Caki2 (cell line): ENCODE results near the gene ATG9B. TPM values are rescaled to one million over a fixed set of nuclear protein-coding genes. Genes with fewer than 3 reads are reported as not detected.

Experiments used
- DNase-seq: peaks from one replicate; pipeline ENCODE4 v3.0.0-alpha.2; 2015; ENCODE audit warnings: low read depth
- in situ Hi-C: cut with HindIII; loops from 2 replicates; pipeline ENCODE4 v1.10.0; 2016; ENCODE audit warnings: low sequenced_read_pairs, low pct_unique_long_range_greater_than_20kb, mixed read lengths
- total RNA-seq: library from RNA; depleted of rRNA; stranded (reverse); fragments of >200 nt; shearing (Covaris generic); gene quantifications from 2 replicates; pipeline ENCODE4 v1.2.3, GENCODE V29; 2014; ENCODE audit warnings: low replicate concordance; rRNA removed

ATG9B gene
- total RNA-seq = 0.68 TPM in 1 of 2 replicates, not detected in the other

- in situ Hi-C loops = no loop called here
- DNase-seq = peak; percentile 62
These were observed at the start of gene ATG9B for GRCh38 chr7:151024435-151025056. ATG9B (minus strand) TSS chr7:151024494; CDS start chr7:151024423, 71 bp downstream.

GRCh38 chr7:151073990-151074389, 49.7 kb upstream of the ATG9B start:
- no peak for DNase-seq
- in situ Hi-C loops = no loop called here

- in situ Hi-C loops = no loop called here
- DNase-seq = no peak
These were observed 47.0 kb upstream of the ATG9B start for GRCh38 chr7:151071032-151071866.

- in situ Hi-C loops = no loop called here
- DNase-seq = no peak
These were observed 46.3 kb upstream of the ATG9B start for GRCh38 chr7:151070574-151070960.

GRCh38 chr7:151069841-151070573, 45.7 kb upstream of the ATG9B start:
- in situ Hi-C loops = no loop called here
- DNase-seq = no peak

GRCh38 chr7:151068069-151068773, 43.9 kb upstream of the ATG9B start:
- no peak for DNase-seq

GRCh38 chr7:151066273-151066974, 42.1 kb upstream of the ATG9B start:
- in situ Hi-C loops = no loop called here

More at GRCh38 chr7:151068069-151068773, 43.9 kb upstream of the ATG9B start:
- in situ Hi-C loops = no loop called here

GRCh38 chr7:151065516-151065915, 41.2 kb upstream of the ATG9B start:
- no peak for DNase-seq
- in situ Hi-C loops = no loop called here

More at GRCh38 chr7:151066273-151066974, 42.1 kb upstream of the ATG9B start:
- DNase-seq = no peak

GRCh38 chr7:151064993-151065392, 40.7 kb upstream of the ATG9B start:
- in situ Hi-C loops = no loop called here
- DNase-seq = no peak

GRCh38 chr7:151064454-151064853, 40.2 kb upstream of the ATG9B start:
- in situ Hi-C loops = no loop called here
- no peak for DNase-seq

- no peak for DNase-seq
- in situ Hi-C loops = no loop called here
These were observed 38.9 kb upstream of the ATG9B start for GRCh38 chr7:151063212-151063561.

GRCh38 chr7:151062399-151063211, 38.3 kb upstream of the ATG9B start:
- in situ Hi-C loops = no loop called here
- peak; percentile 91 for DNase-seq

GRCh38 chr7:151062111-151062398, 37.8 kb upstream of the ATG9B start:
- no peak for DNase-seq
- in situ Hi-C loops = no loop called here

GRCh38 chr7:151061213-151062110, 37.2 kb upstream of the ATG9B start:
- in situ Hi-C loops = no loop called here
- no peak for DNase-seq

- in situ Hi-C loops = no loop called here
- DNase-seq = peak; percentile 91
These were observed 36.3 kb upstream of the ATG9B start for GRCh38 chr7:151060416-151061212.

- DNase-seq = peak; percentile 50
- in situ Hi-C loops = no loop called here
These were observed 35.8 kb upstream of the ATG9B start for GRCh38 chr7:151060113-151060415.
